ENCODE measurements around the gene ADPRH.

GRCh38 chr3:119628390-119628789 lies 49.1 kb downstream of the ADPRH start:
- no peak for TF ChIP-seq CTCF (IDR thresholded peaks at IDR 0.05)
- no peak for TF ChIP-seq POLR2A (IDR thresholded peaks at IDR 0.05)
